ENCODE results near the gene SEMA5B. TPM values are rescaled to one million over a fixed set of nuclear protein-coding genes. Genes with fewer than 3 reads are reported as not detected.

The SEMA5B gene
- total RNA-seq, 2 donors from 2014 or later, result 0.14 to 3.2 TPM

- no peak for TF ChIP-seq CTCF (IDR thresholded peaks at IDR 0.05)
- no peak overlapping the region for H3K27ac ChIP-seq
- DNase-seq (ENCODE audit: low spot score), result no peak
- no peaks in the 10 kb centered on the region for H3K27me3 ChIP-seq (replicated peaks; ENCODE audit: insufficient read depth)
- H3K36me3 ChIP-seq, result no peaks in the 10 kb centered on the region
- no peaks in the 10 kb centered on the region for H3K9me3 ChIP-seq
- no peak for ATAC-seq (ENCODE audit: insufficient number of reproducible peaks, low FRiP score, low read depth)
- H3K4me3 ChIP-seq, result no peak overlapping the region
- peaks cover 11 to 30% of the 10 kb centered on the region in 2 donors for H3K4me1 ChIP-seq (ENCODE audit: control insufficient read depth in 1 of 2, low read depth in 2 of 2)
Observed at GRCh38 chr3:122992133-122992532, 35.4 kb downstream of the SEMA5B start.

DNA sequence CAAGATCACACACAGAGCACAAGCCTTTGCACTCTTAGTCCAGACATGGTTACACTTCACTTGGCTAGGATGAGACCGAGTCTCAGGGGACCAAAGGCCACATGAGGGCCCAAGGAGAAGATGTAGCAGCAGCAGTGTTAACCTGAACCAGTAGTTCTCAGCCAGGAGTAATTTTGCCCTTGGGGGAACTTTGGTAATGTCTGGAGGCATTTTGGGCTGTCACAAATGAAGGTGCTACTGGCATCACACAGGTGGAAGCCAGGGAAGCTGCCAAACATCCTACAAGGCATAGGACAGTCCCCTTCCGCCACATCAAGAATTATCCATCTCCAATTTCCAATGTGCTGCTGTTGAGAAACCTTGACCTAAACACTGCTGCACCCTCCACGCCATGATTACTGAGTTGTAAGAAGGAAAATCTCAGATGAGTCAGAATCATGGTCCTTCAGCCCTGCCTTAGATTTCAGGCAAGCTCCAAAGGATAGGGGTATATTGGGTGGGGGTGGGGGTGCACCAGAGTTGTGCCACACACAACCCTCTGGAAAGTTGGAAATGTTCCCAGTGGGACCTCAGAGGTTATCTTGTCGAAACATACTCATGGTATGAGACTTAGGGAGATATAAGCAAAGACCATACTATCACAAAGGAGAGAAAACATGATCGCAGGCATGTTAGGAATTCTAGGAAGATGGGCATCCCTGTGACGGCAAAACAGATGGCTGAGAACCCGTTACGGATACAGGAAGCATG is 36.2 kb downstream of the SEMA5B start:
- Histone ChIP-seq H3K27ac (no peak overlapping the region), H3K4me3 (no peak overlapping the region), H3K36me3 (no peaks in the 10 kb centered on the region), H3K9me3 (no peaks in the 10 kb centered on the region), H3K27me3 (replicated peaks; ENCODE audit: insufficient read depth) (no peaks in the 10 kb centered on the region), H3K4me1 (ENCODE audit: control insufficient read depth in 1 of 2, low read depth in 2 of 2) (peaks cover 11 to 24% of the 10 kb centered on the region in 2 donors)
- no peak for TF ChIP-seq CTCF (IDR thresholded peaks at IDR 0.05)
- no peak for ATAC-seq (ENCODE audit: insufficient number of reproducible peaks, low FRiP score, low read depth)
- no peak for DNase-seq (ENCODE audit: low spot score)

GRCh38 chr3:122989856-122990575 is 37.5 kb downstream of the SEMA5B start:
- H3K4me1 ChIP-seq (ENCODE audit: control insufficient read depth in 1 of 2, low read depth in 2 of 2), result peaks cover 6 to 14% of the 10 kb centered on the region in 2 donors
- ATAC-seq (ENCODE audit: insufficient number of reproducible peaks, low FRiP score, low read depth) (no peak), DNase-seq (ENCODE audit: low spot score) (no peak)
- H3K27ac ChIP-seq, result no peak overlapping the region
- no peaks in the 10 kb centered on the region for H3K36me3 ChIP-seq
- H3K27me3 ChIP-seq (replicated peaks; ENCODE audit: insufficient read depth), result no peaks in the 10 kb centered on the region
- no peaks in the 10 kb centered on the region for H3K9me3 ChIP-seq
- no peak for TF ChIP-seq CTCF (IDR thresholded peaks at IDR 0.05)
- H3K4me3 ChIP-seq, result no peak overlapping the region

DNA sequence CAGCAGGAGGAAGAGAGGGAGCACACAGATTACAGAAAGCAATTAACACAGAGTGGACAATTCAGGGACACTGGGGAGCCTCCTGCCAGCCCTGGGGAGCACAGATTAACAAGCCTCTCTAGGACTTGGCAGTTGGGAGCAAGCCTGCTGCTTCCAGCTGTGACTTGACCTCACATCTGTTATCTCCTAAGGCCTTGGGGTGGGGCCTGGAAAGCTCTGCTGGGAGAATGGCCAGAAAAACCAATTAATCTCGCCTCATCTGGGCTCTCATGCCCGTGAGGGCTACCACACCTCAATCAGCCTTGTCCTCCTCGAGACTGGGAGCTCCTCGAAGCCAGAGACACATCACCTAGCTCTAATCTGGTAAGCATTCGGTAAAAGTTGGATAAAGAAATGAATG is 39.1 kb downstream of the SEMA5B start:
- Histone ChIP-seq H3K27me3 (replicated peaks; ENCODE audit: insufficient read depth) (no peaks in the 10 kb centered on the region), H3K4me1 (ENCODE audit: control insufficient read depth in 1 of 2, low read depth in 2 of 2) (peaks cover 6 to 14% of the 10 kb centered on the region in 2 donors), H3K36me3 (no peaks in the 10 kb centered on the region), H3K27ac (no peak overlapping the region), H3K4me3 (no peak overlapping the region), H3K9me3 (no peaks in the 10 kb centered on the region)
- ATAC-seq (ENCODE audit: insufficient number of reproducible peaks, low FRiP score, low read depth), result no peak
- no peak for DNase-seq (ENCODE audit: low spot score)
- TF ChIP-seq CTCF (IDR thresholded peaks at IDR 0.05), result no peak

DNA sequence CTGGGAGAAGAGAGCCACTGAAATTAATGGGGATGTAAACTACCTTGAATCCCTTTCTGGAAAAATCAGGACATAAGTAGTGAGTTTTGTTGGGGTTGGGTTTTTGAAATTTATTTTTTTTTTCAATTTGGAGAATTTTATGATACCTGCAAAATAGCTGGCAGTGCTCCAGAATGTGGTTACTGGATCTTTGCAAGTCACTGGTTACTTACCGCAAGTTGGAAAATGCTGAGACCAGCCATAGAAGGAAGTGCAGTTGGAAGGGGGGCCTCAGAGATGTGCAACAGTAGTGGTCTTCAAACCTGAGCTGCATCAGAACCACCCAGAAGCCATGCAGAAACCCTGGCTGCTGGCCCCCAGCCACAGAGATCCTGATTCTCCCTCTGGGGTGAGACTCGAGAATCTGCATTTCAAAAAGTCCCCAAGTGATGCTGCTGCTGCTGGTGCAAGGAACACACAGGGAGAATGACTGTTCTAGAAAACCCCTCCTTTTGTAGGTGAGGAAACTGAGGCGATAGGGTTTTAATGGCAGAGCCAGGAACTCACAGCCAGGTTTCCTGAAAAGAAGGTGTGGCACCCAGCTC is 39.7 kb downstream of the SEMA5B start:
- H3K36me3 ChIP-seq, result no peaks in the 10 kb centered on the region
- H3K9me3 ChIP-seq, result no peaks in the 10 kb centered on the region
- ATAC-seq (ENCODE audit: insufficient number of reproducible peaks, low FRiP score, low read depth) (no peak), DNase-seq (ENCODE audit: low spot score) (no peak)
- TF ChIP-seq CTCF (IDR thresholded peaks at IDR 0.05), result no peak
- no peak overlapping the region for H3K27ac ChIP-seq
- H3K27me3 ChIP-seq (replicated peaks; ENCODE audit: insufficient read depth), result no peaks in the 10 kb centered on the region
- H3K4me3 ChIP-seq, result no peak overlapping the region
- peaks cover 2 to 11% of the 10 kb centered on the region in 2 donors for H3K4me1 ChIP-seq (ENCODE audit: control insufficient read depth in 1 of 2, low read depth in 2 of 2)

All from thoracic aorta (tissue), 2 donors.